ENCODE measurements around the gene TSC22D1.

DNA sequence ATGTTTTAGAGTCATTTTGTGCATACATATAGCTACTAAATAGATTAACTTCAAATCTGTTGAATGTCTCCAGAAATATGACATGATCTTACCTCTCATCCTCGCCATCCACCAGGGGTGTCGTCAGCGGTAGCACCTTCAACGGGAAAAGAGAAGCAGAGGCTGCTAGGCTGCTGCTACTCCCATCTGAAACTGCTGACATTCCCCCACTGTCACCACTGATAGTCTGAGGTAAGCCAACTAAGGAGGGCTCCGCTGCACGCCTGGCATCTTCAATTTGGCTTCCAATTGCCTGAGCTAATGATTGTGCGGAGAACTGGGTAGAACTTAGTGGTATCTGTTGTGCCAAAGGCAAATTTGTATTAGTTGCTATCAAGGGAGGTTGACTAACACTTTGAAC lies 3.1 kb downstream of the TSC22D1 start:
- TF ChIP-seq, protein P1, sequence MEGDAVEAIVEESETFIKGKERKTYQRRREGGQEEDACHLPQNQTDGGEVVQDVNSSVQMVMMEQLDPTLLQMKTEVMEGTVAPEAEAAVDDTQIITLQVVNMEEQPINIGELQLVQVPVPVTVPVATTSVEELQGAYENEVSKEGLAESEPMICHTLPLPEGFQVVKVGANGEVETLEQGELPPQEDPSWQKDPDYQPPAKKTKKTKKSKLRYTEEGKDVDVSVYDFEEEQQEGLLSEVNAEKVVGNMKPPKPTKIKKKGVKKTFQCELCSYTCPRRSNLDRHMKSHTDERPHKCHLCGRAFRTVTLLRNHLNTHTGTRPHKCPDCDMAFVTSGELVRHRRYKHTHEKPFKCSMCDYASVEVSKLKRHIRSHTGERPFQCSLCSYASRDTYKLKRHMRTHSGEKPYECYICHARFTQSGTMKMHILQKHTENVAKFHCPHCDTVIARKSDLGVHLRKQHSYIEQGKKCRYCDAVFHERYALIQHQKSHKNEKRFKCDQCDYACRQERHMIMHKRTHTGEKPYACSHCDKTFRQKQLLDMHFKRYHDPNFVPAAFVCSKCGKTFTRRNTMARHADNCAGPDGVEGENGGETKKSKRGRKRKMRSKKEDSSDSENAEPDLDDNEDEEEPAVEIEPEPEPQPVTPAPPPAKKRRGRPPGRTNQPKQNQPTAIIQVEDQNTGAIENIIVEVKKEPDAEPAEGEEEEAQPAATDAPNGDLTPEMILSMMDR (IDR thresholded peaks at IDR 0.05): no peak
- no peak for TF ChIP-seq POLR2A (IDR thresholded peaks at IDR 0.05)

All from lower leg skin (tissue), 3 donors.